Astrocyte of the spinal cord (primary cell): Measurements from ENCODE around the gene ANAPC16.

ENCODE experiments used
- DNase-seq: peaks from one replicate; pipeline ENCODE4 v3.0.0; 2011; ENCODE audit warnings: low read depth, low spot score
- H3K4me3 ChIP-seq: 2 replicates; pipeline ENCODE4 v1.5.1; 2011; ENCODE audit warnings: low read depth, mild to moderate bottlenecking, low read length, moderate library complexity
- in situ Hi-C: cut with HindIII; loops from 2 replicates; pipeline ENCODE4 v1.10.0; 2017; ENCODE audit warnings: low sequenced_read_pairs
- TF ChIP-seq, protein P1 (sequence below): IDR thresholded peaks from 2 replicates; pipeline ENCODE4 v1.5.1; 2012; ENCODE audit warnings: low read depth, mild to moderate bottlenecking, low read length, inconsistent platforms

The ANAPC16 gene

GRCh38 chr10:72257051-72257892 lies 41.5 kb downstream of the ANAPC16 start:
- in situ Hi-C loops, result no loop called here
- peak; percentile 21 for DNase-seq
- no peak overlapping the region for H3K4me3 ChIP-seq
- TF ChIP-seq, protein P1, sequence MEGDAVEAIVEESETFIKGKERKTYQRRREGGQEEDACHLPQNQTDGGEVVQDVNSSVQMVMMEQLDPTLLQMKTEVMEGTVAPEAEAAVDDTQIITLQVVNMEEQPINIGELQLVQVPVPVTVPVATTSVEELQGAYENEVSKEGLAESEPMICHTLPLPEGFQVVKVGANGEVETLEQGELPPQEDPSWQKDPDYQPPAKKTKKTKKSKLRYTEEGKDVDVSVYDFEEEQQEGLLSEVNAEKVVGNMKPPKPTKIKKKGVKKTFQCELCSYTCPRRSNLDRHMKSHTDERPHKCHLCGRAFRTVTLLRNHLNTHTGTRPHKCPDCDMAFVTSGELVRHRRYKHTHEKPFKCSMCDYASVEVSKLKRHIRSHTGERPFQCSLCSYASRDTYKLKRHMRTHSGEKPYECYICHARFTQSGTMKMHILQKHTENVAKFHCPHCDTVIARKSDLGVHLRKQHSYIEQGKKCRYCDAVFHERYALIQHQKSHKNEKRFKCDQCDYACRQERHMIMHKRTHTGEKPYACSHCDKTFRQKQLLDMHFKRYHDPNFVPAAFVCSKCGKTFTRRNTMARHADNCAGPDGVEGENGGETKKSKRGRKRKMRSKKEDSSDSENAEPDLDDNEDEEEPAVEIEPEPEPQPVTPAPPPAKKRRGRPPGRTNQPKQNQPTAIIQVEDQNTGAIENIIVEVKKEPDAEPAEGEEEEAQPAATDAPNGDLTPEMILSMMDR, result no peak

- TF ChIP-seq, protein P1, result no peak
- H3K4me3 ChIP-seq, result no peak overlapping the region
- no peak for DNase-seq
- in situ Hi-C loops, result no loop called here
Observed at GRCh38 chr10:72258617-72259016, 42.8 kb downstream of the ANAPC16 start.

DNA sequence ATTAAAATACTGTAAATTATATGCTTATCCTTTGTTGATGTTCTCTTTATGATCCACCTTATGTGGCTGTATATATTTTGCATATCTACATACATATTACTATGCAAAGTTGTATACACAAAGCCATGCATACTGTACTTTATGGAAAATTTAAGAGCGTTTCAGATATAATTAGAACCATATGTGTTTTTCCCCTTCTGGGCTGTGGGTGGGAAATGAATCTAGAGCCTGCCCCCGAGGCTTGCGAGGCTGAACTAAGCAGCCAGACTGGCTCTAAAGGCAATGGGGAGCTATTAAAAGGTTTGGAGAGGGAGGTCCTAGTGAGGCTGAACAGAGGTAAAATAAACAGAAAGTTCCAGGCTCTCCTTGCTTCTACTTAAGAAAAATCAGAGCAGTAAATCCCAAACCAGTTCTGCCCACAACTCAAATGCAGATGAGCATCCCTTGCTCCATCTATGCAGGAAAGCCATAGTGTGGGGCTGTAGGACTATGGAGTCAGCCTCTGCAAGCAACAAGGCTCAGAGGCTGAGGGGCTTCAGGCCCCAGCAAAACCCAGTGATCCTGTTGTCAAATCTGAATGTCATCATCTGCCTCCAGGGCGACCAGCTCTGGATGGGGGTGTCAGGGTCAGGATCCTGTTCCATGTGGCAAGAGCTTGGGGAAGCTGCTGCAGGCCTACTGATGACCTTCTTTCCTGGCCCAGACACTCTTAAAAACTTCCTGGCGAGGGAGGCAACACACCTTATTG lies 43.9 kb downstream of the ANAPC16 start:
- in situ Hi-C loops, result no loop called here
- no peak overlapping the region for H3K4me3 ChIP-seq
- TF ChIP-seq, protein P1, result no peak
- DNase-seq, result peak; percentile 88

DNA sequence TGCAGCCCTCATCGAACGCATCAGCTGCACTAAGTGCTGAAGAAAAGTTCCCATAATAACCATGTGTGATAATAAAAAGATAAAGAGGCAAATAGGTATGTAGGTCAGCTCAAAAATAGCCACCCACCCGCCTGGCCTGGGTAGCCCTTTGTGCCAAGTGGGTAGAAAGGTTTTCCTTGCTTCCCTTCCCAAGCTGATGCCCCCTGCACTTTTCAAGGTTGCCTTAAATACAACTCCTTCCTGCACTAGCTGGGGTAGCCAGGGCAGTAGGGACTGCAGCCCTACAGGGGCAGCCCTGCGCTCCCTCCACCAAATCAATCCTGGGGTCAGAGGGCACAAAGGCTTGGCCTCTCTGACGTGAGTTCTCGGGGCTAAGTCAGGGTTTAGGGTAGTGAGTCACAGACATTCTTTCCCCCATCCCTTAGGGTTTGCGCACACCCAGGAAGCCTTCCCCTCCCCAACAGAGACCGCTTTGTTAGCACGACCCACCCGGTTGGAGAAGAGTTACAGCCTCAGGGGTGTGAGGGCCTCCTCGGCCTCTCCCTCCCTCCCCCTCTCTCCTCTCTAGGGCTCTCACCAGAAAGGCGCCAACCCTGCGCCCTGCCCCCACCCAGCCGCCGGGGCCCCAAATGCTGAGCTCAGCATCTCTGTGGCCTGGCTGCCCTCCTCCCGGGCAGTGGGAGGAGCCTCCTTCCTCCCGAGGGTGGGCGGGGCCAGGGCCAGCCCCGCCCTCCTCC lies 44.6 kb downstream of the ANAPC16 start:
- TF ChIP-seq, protein P1, result no peak
- H3K4me3 ChIP-seq, result no peak overlapping the region
- peak; percentile 92 for DNase-seq
- in situ Hi-C loops, result no loop called here

DNA sequence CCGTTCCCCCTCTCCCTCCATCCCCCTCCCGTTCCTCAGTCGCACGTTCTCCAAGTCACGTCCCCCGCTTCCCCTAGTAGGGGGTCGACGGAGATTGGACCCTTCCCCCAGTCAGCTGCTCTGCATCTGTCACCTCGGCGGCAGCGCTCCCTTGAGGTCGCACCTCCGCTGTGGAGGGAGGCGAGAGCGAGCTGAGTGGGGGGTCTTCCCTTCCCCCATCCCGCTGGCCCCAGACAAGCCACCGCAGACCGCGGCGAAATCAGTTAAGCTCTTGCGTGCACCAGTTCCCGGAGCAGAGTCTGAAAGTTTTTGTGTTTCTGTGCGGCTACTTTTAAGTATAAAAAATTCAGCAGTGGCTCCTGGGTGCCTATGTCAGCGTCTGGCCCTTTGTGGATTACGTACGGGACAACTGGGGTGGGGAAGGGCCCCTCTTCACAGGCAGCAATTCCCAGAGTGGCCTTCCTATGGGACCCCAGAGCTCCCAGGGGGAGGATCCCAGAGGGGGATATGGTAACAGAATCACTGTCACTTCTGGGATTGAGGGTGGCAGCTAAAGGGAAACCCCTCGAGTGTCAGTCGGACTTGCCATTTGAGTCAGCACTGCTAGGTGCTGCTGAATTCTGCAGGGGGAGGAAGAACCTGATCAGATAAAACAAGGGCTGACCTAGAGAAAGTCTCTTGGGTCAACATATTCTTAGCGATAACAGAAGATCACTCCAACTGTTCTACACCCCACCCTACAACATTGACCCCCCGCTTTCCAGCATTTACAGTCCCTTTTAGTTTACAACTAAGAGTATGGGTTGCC lies 45.4 kb downstream of the ANAPC16 start:
- TF ChIP-seq, protein P1, result peak; percentile 21
- H3K4me3 ChIP-seq, result peak overlapping the region; percentile 40
- DNase-seq, result no peak
- in situ Hi-C loops, result no loop called here
